ENCODE data around the gene PTPN14.

The PTPN14 gene

DNA sequence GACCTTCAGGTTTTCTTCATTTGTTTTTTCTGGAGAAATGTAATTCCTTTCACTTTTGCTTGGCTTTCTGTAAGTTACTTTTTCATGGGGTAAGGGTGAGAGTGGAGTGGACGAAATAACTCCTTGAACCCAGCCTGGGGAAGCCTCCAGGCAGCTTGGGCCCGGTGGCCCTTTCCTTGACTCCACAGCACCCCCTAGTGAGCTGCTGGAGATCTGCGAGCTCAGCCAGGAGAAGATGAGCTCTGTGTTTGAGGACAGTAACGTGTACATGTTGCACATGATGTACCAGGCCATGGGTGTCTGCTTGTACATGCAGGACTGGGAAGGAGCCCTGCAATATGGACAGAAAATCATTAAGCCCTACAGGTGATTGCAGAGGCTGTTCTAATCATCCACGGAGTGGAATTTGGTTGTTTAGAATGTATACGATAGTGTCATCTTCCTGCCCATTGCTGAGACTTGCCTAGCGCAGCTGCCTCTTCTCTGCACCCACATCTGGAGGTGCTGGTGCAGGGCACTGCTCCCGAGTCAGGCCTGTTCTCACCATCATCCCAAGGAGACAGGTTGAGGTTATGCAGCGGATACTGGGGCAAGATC is 219.5 kb downstream of the PTPN14 start:
- peak; percentile 31 for DNase-seq (ENCODE audit: low read depth)

DNA sequence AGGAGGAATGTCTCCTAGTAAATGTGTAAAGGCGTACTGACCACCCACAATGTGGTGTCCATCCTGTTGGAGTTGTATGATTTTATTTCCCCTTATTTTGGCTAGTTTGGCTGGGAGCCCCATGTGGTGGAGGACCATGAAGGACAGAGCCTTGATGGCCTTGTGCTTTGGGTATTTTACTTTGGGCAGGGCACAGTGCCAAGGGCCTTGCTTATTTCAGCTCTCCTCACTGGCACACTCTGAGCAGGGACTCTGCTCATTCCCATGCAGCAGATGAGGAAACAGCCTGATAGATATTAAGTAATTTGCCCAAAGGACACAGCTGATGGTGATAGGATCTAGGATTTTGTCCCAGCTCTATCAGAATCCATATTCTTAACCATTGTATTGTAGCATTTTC is 220.2 kb downstream of the PTPN14 start:
- no peak for DNase-seq (ENCODE audit: low read depth)

DNA sequence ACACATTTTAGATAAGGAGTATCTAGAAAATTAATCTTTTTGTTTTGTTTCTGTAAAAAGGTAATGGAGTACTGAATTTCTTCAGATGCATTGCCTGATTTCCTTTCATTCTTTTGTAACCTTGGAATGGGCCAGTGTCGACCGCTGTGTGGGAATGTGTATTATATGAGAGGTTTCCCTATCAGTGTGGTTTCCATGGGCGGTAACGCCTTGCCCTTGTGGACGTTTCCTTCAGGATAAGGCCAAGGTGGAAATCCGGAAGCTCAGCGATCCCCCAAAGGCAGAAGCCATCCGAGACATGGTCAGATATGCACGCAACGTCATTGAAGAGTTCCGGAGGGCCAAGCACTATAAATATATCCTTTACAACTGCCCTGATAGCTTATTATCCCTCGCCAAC is 220.7 kb downstream of the PTPN14 start:
- no peak for DNase-seq (ENCODE audit: low read depth)

DNA sequence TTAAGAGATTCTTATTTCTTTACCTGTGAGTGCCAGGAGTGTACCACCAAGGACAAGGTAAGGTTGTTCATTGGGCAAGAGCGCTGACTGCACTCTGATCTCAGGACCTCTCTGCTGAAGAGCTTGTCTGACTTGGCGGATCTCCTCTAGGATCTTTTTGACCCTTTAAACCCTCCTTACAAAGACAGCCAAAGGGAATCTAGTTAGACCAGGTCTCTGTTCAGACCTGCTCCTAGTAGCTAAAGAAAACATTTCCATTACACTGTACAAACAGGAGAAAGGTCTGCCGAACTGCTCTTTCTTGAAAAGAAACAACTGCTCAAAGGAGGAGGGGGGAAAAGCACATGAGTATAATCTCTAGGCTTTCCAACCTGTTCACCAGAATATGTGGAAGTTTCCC is 221.2 kb downstream of the PTPN14 start:
- DNase-seq (ENCODE audit: low read depth) = no peak

DNA sequence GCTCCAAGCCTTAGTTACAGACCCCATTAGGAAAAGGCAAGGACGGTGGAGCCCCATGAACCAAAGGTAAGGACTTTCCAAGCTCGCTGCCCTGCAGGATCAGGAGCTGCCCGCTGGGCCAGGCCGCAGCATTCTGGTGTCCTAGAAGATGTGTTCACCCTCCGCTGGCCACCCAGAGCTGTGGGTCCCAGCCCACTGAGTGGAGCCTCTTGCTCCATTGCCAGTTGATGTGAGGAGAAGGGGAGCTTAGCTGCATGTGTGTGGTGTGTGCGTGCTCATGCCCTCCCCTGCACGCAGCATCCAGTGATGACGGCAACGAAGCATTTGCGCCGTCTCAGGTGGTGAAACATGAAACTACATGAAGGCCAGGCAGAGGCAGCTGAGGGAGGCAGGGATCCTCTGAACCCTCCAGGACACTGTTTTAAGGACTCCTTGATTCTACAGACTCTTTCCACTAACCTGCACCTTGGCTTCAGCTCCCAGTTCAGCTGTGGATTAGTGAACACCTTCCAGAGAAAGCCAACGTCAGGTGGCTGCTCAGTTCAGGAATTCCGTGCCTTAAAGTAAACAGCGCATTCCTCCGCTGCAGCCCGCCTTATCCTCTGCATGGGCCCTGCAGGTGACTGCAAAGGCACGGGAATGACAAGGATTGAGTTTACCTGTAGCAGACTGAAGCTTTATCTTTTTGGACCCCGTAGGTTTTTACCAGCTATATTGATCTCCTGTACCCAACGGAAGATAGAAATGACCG is 221.8 kb downstream of the PTPN14 start:
- no peak for DNase-seq (ENCODE audit: low read depth)

DNA sequence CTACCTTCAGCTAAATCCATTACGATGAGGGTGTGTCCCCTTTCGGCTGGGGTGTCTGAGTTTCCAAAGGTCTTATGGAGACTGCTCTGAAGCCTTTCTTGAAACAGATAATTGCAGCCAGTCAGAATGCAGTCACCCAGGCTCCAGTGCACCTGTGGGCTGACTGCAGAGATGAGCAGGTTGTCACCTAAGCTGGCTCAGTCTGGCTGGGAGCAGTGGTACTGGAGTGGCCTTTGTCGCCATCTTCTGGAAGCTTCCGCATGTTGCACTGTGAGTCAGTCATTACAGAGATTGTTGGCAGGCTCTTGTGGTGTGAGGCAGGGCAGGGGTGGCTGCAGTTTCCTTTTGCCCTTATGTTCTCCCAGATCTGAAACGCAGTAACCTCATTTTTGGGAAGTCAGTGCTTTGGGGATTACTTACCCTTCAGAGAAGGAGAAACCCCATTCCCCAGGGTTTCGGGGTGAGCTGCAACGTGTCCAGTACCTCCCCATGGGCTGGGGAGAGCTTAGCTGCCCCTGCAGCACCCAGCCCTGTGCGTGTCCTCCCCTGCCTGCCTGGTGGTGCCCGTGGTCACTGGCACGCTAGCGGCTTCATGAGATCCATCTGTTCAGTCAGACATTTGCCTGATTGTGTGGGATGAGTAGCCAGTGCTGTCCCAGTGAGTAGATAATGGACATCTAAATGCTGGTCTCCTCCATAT is 222.5 kb downstream of the PTPN14 start:
- peak; percentile 56 for DNase-seq (ENCODE audit: low read depth)

DNA sequence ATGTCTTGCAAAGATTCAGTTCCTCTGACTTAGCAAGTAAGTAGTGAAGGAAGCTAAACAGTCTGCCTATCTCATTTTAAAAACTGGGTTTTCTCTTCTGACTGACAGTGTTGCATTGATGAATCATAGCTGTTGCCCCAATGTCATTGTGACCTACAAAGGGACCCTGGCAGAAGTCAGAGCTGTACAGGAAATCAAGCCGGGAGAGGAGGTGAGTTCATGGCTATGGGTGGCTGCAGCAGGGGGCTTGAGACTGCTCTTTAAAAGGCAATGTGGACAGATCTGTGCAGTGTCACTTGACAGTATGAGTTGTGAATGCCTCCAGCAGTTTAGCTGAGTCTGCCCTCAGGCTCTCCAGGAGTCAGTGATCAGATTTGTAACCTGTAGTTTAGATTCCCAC is 223.9 kb downstream of the PTPN14 start:
- no peak for DNase-seq (ENCODE audit: low read depth)

DNA sequence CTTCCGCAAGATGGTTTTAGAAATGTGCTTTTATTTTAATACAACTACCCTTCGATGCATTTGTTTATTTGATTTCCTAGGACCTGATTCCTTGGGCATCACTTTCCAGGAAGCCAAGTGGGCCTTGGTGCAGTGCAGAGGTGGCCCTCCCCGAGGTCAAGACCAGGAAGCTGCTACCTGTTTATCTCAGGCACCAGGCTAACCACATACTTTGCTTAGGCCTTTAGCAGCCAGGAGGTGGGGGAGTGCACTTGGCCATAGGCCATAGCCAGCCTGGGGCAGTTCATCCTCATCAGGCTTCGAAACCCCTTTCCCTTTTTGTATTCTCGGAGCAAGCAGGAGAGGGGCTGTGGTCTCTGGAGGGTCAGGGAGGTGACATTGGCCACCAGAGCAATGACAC is 225.0 kb downstream of the PTPN14 start:
- no peak for DNase-seq (ENCODE audit: low read depth)

DNA sequence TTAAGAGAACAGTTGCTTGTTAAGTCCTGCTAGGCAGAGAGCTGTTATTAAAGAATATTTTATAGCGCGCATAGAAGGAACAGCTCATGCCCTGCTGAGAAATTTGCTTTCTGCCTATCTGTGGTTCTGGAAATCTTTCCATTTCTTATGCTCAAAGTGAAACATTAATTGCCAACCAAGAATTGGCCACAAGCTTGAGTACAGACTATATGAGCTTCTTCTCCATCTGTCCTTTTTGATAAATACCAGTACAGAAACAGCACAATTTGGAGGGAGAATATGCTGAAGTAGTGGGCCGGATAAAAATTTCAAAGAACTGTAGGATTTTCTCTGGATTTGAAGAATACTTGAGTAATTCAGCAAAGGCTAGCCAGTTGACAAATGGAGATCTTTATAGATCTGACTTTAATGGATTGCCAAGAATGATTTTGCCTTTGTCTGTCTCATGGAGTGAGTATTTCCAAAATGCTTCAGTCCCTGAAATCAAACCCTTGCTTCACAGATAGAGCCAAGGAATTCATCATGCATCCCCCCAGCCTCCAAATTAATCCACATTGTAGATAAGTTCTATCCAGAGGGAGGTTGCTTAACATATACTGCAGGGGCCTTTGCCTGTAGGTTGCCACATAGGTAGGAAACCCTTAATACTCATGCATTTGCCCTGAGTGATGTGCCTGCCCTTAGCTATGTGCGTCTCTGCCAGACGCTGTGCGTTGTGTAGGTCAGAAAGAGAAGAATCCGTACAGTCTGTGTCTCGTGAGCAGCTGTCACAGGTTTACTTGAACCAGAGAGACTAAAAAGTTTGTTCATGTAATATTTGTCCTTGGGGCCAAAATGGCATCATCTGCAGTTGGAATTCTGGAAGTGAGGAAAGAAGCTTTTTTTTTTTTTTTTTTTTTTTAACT is 226.3 kb downstream of the PTPN14 start:
- DNase-seq (ENCODE audit: low read depth) = no peak

DNA sequence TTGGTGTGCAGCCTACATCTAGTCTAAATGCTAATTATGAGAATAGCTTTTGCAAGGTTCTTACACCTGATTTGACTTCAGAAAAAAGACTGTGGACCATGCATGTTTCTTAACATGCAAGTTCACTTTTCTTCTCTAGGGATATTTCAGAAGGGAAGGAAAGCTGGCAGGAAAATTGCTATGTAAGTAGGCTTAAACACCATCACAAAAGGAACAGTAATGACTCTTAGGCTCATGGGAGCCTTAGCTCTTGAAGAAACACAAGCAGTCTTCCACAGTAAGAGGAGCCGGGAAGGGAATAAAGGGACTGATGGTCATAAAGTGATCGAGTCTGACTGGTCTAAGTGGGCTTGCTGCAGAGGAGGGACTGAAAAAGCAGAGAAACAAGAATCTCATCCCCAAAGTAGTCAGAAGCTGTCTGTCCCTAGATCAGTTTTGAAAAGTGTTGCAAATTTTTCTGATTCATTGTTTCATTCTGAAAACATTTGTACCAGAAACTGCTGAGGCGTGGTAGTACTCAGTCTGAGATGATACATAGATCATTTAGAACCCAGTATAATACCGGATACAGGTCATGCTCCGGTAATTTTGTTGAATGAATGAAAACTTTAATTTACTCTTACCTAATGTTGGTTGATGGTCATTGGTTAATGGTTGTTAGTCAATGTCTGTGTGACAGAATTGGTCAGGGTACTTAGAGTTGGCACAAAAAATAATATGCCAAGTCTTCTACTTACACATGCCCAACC is 229.5 kb downstream of the PTPN14 start:
- DNase-seq (ENCODE audit: low read depth) = no peak

DNA sequence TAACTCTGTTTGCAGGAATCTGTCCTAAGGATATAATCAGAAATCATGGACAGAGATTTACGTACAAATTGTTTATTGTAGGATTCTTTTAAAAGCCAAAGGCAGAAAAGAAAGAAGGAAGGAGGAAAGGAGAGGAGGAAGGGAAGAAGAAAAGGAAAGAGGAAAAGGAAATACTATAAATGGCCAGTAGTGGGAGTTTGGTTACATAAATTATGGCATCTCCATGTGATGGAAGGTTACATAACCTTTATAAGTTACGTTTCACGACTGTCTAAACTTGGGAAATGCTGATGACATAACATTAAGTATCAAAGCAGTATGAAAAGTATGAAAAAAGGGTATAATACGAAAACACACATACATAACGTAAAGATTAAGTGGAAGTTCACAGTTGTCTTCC is 231.5 kb downstream of the PTPN14 start:
- no peak for DNase-seq (ENCODE audit: low read depth)

DNA sequence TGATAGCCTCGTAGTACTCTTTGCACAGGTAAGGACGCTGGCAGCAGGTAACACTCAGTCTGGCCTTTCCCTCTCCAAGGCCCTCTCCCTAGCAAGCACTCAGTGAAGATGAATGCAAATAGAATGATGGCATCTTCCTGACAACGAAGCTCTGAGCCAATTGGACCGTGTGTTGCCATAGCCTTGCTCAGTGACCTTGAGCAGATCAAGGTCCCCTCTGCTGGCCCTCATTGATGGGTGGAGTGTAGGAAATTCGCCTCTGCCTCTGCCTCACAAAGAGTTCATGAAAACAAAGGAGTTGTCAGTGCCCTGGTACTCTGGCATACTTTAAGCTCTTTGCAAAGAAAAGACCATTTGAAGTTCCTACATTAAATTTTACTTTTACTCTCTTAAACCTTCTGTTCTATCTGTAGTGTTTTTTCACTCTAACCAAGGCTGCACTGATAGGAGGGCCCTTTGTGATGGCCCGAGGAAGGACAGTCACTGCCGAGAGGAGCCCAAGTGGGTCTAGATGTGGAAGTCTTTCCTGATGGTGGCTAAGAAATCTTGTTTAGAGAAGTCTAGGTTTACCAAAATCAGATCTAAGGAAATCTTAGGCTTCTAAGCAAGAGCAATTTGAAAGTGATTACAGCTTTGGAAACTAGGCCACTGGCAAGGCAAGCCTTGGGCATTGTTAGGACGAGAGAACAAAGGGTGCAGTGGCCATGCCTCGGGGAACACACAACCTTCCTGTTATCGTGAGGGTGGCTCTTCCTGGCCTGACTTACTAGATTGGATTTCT is 232.3 kb downstream of the PTPN14 start:
- no peak for DNase-seq (ENCODE audit: low read depth)

DNA sequence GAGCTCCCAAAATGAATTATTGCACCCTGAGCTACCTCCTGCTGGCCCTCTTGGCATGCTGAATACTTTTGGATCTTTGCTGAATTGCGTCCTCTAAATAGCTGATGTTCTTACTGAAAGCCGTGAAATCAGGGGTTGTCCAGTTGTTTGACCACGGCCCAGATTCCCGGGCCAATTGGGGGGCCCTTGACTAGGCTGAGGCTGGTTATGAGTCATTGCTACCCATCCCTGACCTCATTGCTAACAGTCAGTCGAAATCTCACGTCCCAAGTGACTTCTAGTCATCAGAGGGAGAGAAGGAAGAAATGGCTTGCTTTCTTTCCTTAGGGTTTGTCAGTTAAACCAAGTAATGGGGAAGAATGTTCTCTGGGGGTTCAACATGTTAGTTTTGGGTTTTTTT is 233.0 kb downstream of the PTPN14 start:
- no peak for DNase-seq (ENCODE audit: low read depth)

DNA sequence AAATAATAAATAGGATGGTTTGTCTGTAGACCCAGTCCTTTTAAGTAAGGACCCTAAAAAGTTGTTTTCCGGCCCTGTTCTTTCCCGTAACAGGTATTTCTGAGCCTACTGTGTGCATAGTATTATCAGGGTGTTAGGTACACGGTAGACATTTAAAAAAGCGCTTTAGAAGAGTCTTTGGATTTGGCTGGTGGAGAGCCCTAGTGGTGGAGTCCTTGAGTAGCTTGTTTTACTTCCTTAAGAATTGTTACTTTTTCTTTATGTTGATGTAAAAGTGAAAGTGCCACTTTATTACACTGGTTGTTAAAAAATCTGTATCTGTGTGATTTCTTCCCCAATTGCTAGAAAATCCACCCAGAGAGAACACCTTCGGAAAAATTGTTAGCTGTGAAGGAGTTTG is 233.7 kb downstream of the PTPN14 start:
- DNase-seq (ENCODE audit: low read depth) = no peak

DNA sequence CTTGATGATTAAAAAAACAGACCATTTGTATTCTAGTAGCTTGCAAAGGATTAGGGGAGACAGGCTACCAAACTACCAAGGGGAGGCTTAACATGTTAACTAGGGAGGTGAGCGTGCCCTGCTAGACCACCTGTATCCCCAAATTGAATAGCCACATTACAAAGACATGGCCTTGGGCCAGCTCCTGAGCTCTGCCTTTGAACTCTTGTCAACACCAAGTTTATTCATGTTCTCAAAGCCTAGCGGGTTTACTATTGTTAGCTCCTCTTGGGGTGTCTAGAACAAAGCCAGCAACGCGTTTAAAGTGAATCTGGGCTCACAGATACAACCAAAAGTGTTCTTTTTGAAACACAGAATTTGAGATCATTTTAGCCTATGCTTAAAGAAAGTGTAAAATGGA is 234.1 kb downstream of the PTPN14 start:
- no peak for DNase-seq (ENCODE audit: low read depth)

DNA sequence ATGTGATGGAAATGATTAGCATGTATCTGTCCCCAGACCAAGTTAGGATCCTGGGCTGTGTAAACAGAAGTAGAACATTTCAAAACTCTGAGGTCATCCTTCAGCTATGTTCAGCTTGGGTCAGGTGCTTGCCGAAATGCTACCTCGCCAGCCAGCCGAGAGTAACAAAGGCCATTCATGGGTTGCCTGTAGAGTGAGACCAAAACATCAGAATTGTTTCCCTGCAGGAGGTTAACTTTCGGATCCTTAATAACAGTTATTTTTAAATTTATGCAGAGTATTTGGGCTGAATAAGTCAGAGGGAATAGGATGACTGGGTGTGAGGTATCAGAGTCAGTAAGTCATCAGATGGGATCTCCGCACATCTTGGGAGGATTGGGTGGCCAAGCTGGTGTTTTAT is 234.8 kb downstream of the PTPN14 start:
- no peak for DNase-seq (ENCODE audit: low read depth)

DNA sequence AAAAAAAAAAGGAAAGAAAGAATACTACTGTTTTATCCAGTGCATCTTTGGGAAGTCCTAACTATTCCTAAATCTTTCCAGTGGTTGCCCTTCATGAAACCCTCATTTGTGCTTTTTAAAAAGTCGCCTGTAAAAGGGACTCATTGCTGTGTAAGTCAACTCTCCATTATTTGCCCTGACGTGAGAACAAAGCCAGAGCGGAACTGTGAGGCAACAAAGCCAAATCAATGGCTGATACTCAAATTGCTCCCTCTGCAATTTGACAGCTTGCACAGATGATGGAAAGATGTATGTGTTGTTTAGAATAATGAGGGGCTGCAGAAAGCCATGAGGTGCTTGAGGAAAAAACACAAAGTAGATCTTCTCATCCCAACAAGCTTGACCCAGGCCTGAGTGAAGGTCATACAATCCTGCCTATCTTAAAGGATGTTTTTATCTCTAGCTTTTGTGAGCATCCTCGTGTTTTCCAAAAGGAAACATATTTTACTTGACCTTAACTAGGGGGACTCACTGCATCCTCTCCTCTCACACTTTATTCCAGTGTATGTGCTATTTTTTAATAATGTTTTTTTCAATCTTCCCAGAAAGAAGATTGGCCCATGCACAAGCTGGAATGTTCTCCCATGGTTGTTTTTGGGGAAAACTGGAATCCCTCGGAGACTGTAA is 237.1 kb downstream of the PTPN14 start:
- no peak for DNase-seq (ENCODE audit: low read depth)

DNA sequence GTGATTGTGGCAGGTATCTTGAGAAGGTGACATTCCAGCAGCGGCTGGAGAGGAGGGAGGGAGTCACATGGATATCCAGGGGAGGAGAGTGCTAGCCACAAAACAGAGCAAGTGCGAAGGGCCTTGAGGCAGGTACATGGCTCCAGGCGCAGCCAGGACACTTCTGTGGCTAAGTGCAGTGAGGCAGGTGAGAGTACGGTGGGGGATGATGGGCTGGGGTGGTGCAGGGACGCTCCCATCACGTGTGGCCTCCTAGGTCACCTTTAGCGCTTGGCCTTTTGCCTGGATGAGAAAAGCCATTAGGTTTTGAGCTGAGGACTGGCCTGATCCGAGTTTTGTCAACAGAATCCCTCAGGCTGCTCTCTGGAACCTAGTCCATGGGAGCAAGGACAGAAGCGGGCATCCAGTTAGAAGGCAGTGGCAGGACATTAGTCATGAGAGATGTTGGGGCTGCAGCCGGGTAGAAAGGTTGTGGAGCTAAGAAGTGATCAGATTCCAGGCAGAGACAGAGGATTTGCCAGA is 238.8 kb downstream of the PTPN14 start:
- DNase-seq (ENCODE audit: low read depth) = no peak

DNA sequence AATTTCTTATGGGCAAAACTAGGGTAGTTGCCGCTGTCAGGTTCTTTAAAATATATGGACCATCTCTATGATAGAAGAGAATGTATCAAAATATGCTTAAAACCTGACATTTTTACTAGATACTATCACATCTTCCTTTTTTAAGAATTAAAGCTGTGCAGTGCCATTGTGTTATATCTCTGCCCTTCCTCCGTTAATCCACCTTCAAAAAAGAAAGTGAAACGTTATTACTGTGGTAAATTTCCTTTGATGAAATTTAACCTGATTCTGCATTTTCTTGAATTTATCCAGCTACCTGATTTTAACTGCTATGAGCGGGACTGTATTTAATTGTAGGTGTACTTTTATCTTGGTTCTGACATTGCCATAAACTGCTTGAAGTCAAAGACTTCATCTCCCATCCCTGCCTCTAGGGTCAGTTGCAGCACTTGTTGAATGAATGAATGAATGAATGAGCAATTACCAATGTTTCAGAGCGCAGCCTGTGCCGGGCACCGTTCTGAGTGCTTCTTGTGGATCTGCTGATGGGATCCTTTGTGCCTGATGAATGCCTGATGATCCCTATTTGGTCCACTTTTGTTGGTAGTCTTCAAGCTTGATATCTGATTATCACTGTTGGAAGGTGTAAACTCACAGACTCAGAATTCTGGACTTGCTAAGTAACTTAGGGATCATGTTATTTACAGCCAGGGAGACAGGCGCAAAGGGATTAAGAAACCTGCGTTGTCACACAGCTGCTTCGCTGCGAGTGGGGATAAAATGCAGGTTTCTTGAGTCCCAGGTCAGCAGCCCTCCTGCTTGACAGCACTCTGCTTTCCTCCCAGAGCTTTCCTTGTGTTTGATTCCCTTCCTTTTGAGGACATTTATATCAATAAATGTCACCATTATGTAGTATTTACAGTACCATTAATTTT is 240.4 kb downstream of the PTPN14 start:
- DNase-seq (ENCODE audit: low read depth) = no peak

All from stimulated activated CD8-positive, alpha-beta memory T cell treated with anti-CD3 and anti-CD28 coated beads, Interleukin-7, amount 100 ng/mL, for 24 hours (primary cell).